Upper lobe of left lung (tissue), 6 donors: Measurements from ENCODE around the gene MORN1. TPM values are rescaled to one million over a fixed set of nuclear protein-coding genes. Genes with fewer than 3 reads are reported as not detected.

Source experiments
- ATAC-seq, 2 donors: fragments of 200-7000 bp; cut with Tn5 transposase; one replicate each; pipeline ENCODE4 v1.9.1; 2022; ENCODE audit warnings: mild to moderate bottlenecking in 2 of 2, moderate library complexity in 2 of 2; ENCODE audit not compliant: low FRiP score in 2 of 2
- DNase-seq, 2 donors: peaks; one replicate each; pipeline ENCODE4 v3.0.0-alpha.2; 2019 to 2020
- H3K27ac ChIP-seq, 4 donors: fragments of 200-600 bp; sonication (generic); one replicate each; pipeline ENCODE4 v1.5.1; 2016 to 2019
- H3K27me3 ChIP-seq, 4 donors: fragments of 200-600 bp; sonication (generic); one replicate each; pipeline ENCODE4 v1.5.1; 2017 to 2019
- H3K36me3 ChIP-seq, 4 donors: fragments of 200-600 bp; sonication (generic); one replicate each; pipeline ENCODE4 v1.5.1; 2016 to 2019
- H3K4me1 ChIP-seq, 4 donors: fragments of 200-600 bp; sonication (generic); one replicate each; pipeline ENCODE4 v1.5.1; 2018 to 2019
- H3K4me3 ChIP-seq, 4 donors: fragments of 200-600 bp; sonication (generic); one replicate each; pipeline ENCODE4 v1.5.1; 2017 to 2019; ENCODE audit warnings: mild to moderate bottlenecking in 2 of 4, moderate library complexity in 1 of 4
- H3K9me3 ChIP-seq, 4 donors: fragments of 200-600 bp; sonication (generic); one replicate each; pipeline ENCODE4 v1.5.1; 2018 to 2019
- EP300 ChIP-seq, 4 donors: sonication (generic); formaldehyde crosslinking; IDR thresholded peaks; one replicate each; pipeline ENCODE4 v1.5.1; 2017; ENCODE audit warnings: antibody characterized with exemption in 4 of 4, control low read depth in 2 of 4
- POLR2A ChIP-seq, 4 donors: fragments of 450-650 bp; IDR thresholded peaks; one replicate each; pipeline ENCODE4 v1.5.1; 2016 to 2017; ENCODE audit warnings: antibody characterized with exemption in 4 of 4, mild to moderate bottlenecking in 2 of 4
- POLR2AphosphoS5 ChIP-seq, 2 donors: sonication (generic); formaldehyde crosslinking; IDR thresholded peaks; one replicate each; pipeline ENCODE4 v1.5.1; 2017; ENCODE audit warnings: antibody characterized with exemption in 2 of 2
- WGBS, 2 donors: methylation state at CpG; one replicate each; pipeline ENCODE4 v1.1.5; 2017 to 2018; 5-methylcytosine and 5-hydroxymethylcytosine counted together
- total RNA-seq, 6 donors: library from RNA; depleted of rRNA in 4 of 6; stranded (reverse); fragments of >200 nt in 4 of 6; gene quantifications; one replicate each; pipeline versions ENCODE4 v1.1.0 to v1.2.1, GENCODE V29; 2016 to 2021
- TF ChIP-seq, protein P1 (sequence below), 6 experiments: fragments of 450-650 bp in 4 of 6; fragments of 200-600 bp in 2 of 6; sonication (generic) in 2 of 6; IDR thresholded peaks; one replicate each; pipeline ENCODE4 v1.5.1; 2016 to 2019; ENCODE audit warnings: antibody characterized with exemption in 6 of 6
- donor health status: DM: no; HTN: no; CAD: no; lungs with moderate emphysema.
- donor health status: DM: no; HTN: yes; CAD: no; lungs with severe emphysema.

MORN1 gene
- total RNA-seq, 6 donors from 2014 or later = 8.5 to 23.4 (median 14.6) TPM

DNA sequence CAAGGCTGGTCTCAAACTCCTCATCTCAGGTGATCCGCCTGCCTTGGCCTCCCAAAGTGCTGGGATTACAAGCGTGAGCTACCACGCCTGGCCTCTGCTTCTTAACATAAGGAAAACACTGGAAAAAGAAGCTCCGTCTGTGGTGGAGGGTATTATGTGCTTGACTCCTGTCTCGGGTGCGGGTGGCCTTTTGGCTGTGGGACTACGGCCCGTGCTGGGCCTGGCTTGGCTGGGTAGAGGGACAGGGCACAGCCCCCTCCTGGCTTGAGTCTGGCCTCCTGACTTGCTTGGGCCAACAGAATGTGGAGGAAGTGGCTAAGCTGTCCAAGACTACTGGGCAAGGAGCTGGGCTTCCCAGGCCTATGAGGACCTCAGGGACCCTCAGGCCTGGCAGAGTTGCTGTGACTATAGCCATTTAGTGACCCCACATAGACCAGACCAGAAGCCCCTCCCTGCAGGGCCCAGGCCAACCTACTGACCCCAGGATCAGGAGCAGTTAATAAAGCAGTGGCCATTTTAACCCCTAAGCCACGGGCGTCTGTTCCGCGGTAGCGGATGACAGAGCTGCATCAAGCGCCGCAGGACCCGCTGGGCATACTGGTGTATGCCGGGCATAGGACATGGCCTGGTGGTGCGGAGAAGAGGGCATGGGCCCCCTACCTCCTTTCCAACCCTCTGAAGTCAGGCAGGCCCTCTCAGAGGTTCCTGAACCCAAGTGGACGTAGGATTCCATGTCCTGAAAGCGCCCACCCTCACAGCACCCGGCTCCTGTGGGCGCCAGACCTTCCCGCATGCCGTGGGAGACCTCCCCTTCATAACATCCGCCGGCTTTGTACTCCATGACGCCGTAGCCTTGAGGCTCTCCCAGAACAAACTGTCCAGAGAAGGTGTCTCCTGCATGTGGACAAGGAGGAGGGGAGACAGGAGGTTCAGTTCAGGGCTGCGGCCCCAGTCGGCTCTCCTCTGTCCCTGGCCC is 4.4 kb downstream of the MORN1 start:
- Histone ChIP-seq H3K9me3 (no peaks in the 10 kb centered on the region), H3K4me3 (no peak overlapping the region), H3K36me3 (peaks cover 0 to 7% (median 0%) of the 10 kb centered on the region in 4 donors), H3K4me1 (peaks cover 8 to 15% (median 11%) of the 10 kb centered on the region in 4 donors), H3K27me3 (no peaks in the 10 kb centered on the region), H3K27ac (no peak overlapping the region)
- DNase-seq = no peak
- no peak for ATAC-seq
- 96 to 98% methylated on average over 7 to 30 of the region's 30 CpGs for WGBS, 2 donors
- no peak for TF ChIP-seq POLR2AphosphoS5 (IDR thresholded peaks at IDR 0.05)
- TF ChIP-seq EP300 (IDR thresholded peaks at IDR 0.05) = no peak
- TF ChIP-seq POLR2A (IDR thresholded peaks at IDR 0.05) = no peak
- TF ChIP-seq, protein P1, sequence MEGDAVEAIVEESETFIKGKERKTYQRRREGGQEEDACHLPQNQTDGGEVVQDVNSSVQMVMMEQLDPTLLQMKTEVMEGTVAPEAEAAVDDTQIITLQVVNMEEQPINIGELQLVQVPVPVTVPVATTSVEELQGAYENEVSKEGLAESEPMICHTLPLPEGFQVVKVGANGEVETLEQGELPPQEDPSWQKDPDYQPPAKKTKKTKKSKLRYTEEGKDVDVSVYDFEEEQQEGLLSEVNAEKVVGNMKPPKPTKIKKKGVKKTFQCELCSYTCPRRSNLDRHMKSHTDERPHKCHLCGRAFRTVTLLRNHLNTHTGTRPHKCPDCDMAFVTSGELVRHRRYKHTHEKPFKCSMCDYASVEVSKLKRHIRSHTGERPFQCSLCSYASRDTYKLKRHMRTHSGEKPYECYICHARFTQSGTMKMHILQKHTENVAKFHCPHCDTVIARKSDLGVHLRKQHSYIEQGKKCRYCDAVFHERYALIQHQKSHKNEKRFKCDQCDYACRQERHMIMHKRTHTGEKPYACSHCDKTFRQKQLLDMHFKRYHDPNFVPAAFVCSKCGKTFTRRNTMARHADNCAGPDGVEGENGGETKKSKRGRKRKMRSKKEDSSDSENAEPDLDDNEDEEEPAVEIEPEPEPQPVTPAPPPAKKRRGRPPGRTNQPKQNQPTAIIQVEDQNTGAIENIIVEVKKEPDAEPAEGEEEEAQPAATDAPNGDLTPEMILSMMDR (IDR thresholded peaks at IDR 0.05) = no peak

DNA sequence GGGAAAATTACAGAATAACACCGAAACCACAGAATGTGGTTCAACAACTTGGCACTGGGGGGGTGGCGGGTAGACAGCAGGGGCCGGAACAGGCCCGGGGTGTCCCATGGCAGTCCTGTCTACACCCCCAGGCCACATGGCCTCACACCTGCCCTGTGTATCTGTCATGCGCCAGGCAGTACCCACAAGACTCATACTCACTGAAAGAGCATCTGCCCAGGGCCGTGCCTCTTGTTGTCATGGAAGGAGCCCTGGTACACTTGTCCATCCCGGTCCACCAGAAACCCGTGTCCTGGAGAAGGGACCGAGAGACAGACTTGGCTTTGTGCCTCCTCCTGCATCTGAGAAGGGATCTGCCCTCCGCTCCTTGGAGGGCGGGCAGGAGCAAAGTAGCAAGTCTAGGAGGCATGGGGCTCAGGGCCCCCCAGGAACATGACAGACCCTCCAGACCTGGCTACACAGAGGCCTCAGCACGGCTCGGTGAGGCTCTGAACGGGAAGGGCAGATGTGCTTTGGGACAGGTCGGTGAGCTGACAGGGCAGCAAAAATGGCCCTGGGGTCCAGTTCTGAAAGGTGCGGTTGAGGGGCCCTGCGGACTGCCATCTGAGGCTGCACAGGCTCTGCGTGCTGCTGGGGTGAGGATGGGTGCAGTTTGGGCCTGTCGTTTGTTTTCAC is 5.6 kb downstream of the MORN1 start:
- no peak for ATAC-seq
- H3K27me3 ChIP-seq = no peaks in the 10 kb centered on the region

DNA sequence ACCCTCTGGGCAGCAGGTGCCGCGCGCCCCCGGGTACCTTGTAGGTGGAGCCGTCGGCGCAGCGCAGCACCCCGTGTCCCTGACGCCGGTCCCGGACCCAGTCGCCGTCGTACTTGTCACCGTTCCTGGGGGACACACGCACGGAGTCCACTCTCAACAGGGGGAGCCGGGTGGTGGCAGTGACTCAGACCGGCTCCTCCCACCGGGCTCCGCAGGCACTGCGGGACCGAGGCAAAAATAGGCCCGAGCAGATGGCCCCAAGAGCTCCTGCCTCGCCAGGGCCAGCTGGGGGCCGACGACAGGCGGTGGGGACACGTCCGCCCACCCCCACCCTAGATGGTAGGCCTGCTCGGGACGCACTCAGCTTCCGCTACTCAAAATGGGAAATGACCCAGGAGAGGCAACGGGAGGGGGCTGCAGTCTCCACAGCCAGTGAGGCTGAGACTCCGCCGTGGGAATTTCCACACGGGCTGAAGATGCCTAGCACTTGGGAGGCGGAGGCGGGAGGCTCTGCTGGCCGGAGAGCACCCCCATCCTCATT is 6.3 kb downstream of the MORN1 start:
- peaks cover 0 to 9% (median 2%) of the 10 kb centered on the region in 4 donors for H3K4me1 ChIP-seq
- no peak overlapping the region for H3K27ac ChIP-seq
- H3K4me3 ChIP-seq = no peak overlapping the region
- TF ChIP-seq POLR2A (IDR thresholded peaks at IDR 0.05) (no peak), POLR2AphosphoS5 (IDR thresholded peaks at IDR 0.05) (no peak), EP300 (IDR thresholded peaks at IDR 0.05) (no peak)
- TF ChIP-seq, protein P1 (IDR thresholded peaks at IDR 0.05) = no peak
- no peaks in the 10 kb centered on the region for H3K9me3 ChIP-seq
- ATAC-seq (no peak), DNase-seq (peak in 1 of 2 donors; percentile 80)
- no peaks in the 10 kb centered on the region for H3K27me3 ChIP-seq
- WGBS, 2 donors = 92% methylated on average over 29 to 41 of the region's 41 CpGs
- peaks cover 0 to 7% (median 0%) of the 10 kb centered on the region in 4 donors for H3K36me3 ChIP-seq

More for the DNA sequence above, 5.6 kb downstream of the MORN1 start:
- no peak for TF ChIP-seq EP300 (IDR thresholded peaks at IDR 0.05)
- TF ChIP-seq, protein P1 (IDR thresholded peaks at IDR 0.05) = no peak
- no peak for TF ChIP-seq POLR2A (IDR thresholded peaks at IDR 0.05)
- TF ChIP-seq POLR2AphosphoS5 (IDR thresholded peaks at IDR 0.05) = no peak
- H3K4me3 ChIP-seq = no peak overlapping the region
- DNase-seq = no peak
- H3K4me1 ChIP-seq = peaks cover 6 to 16% (median 9%) of the 10 kb centered on the region in 4 donors
- H3K27ac ChIP-seq = no peak overlapping the region
- WGBS, 2 donors = 88 to 93% methylated on average over 10 to 19 of the region's 19 CpGs
- H3K36me3 ChIP-seq = peaks cover 0 to 7% (median 0%) of the 10 kb centered on the region in 4 donors
- no peaks in the 10 kb centered on the region for H3K9me3 ChIP-seq

DNA sequence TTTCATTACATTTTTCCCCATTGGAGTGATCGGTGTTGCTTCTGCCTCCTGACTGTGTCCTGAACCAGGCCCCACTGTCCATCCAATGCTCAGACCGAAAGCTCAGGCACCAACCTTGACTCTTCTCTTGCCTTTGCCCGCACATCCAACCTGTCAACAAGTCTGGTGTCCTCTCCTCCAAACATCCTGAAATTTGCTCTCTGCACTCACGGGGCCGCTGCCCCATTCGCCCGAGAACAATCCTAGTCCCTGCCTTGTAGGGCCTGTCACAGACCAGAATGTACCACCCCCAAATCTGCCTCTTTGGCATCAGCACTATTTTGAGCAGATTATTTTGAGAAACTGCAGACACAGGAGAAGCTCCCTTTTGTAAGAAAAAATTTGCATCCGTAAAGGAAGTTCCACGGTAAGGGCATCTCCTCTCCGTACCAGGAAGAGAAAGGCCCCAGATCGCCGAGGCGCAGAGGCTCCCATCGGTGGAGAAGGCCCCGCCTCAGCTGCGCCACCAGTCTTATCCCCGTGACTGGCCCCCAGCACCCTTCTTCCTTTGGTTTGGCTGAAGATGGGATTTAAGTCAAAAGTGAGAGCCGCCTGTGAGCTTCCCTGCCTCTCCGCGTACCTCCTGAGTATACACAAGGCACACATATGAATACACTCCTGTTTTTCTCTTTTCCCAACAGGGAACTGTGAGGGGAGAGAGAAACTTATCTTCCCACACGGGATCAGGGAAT is 7.1 kb downstream of the MORN1 start:
- peaks cover 0 to 7% (median 0%) of the 10 kb centered on the region in 4 donors for H3K36me3 ChIP-seq
- no peak for DNase-seq
- ATAC-seq = no peak
- WGBS, 2 donors = 92 to 95% methylated on average over 21 of the region's 21 CpGs
- H3K4me3 ChIP-seq = no peak overlapping the region
- no peaks in the 10 kb centered on the region for H3K9me3 ChIP-seq
- H3K27me3 ChIP-seq = no peaks in the 10 kb centered on the region
- no peak overlapping the region for H3K27ac ChIP-seq
- H3K4me1 ChIP-seq = peaks cover 0 to 9% (median 1%) of the 10 kb centered on the region in 4 donors
- no peak for TF ChIP-seq EP300 (IDR thresholded peaks at IDR 0.05)
- TF ChIP-seq POLR2A (IDR thresholded peaks at IDR 0.05) = no peak
- TF ChIP-seq POLR2AphosphoS5 (IDR thresholded peaks at IDR 0.05) = no peak
- TF ChIP-seq, protein P1 (IDR thresholded peaks at IDR 0.05) = no peak
